CD4-positive, alpha-beta T cell treated with Interleukin-2 at 100 ng/mL for 4 hours (primary cell): ENCODE data around the gene FGF22.
"Not testable (repeated sequence)": the region's sequence is repeated elsewhere in the genome, so short reads cannot be mapped to it uniquely, and the experiment has no call there.

Experiments used
- DNase-seq: peaks from one replicate; pipeline ENCODE4 v3.0.0-alpha.2; 2020; ENCODE audit warnings: low spot score

The FGF22 gene

GRCh38 chr19:622666-623065, 17.0 kb upstream of the FGF22 start:
- DNase-seq, result no peak

GRCh38 chr19:623175-623916, 16.3 kb upstream of the FGF22 start:
- DNase-seq, result no peak

- no peak for DNase-seq
These were observed 15.7 kb upstream of the FGF22 start for GRCh38 chr19:623974-624373.

GRCh38 chr19:624433-625109, 15.1 kb upstream of the FGF22 start:
- DNase-seq, result no peak

- DNase-seq, result no peak
These were observed 14.4 kb upstream of the FGF22 start for GRCh38 chr19:625257-625656.

GRCh38 chr19:626566-626965, 13.1 kb upstream of the FGF22 start:
- DNase-seq, result not testable (repeated sequence)

GRCh38 chr19:628168-628567, 11.5 kb upstream of the FGF22 start:
- DNase-seq, result no peak

GRCh38 chr19:629515-629914, 10.2 kb upstream of the FGF22 start:
- not testable (repeated sequence) for DNase-seq

GRCh38 chr19:629961-630714, 9.5 kb upstream of the FGF22 start:
- no peak for DNase-seq

- no peak for DNase-seq
These were observed 7.1 kb upstream of the FGF22 start for GRCh38 chr19:632579-633067.

- DNase-seq, result peak; percentile 98
These were observed 6.5 kb upstream of the FGF22 start, which contains the start of gene POLRMT for GRCh38 chr19:633068-633785. TSS of gene POLRMT (minus strand) at chr19:633537. CDS start at chr19:633512, 25 bp downstream.

- no peak for DNase-seq
These were observed 5.7 kb upstream of the FGF22 start for GRCh38 chr19:633786-634639.

- no peak for DNase-seq
These were observed 4.6 kb upstream of the FGF22 start for GRCh38 chr19:634975-635652.

- no peak for DNase-seq
These were observed 800 bp upstream of the FGF22 start for GRCh38 chr19:638906-639252.

GRCh38 chr19:640161-640558, 481 bp downstream of the FGF22 start:
- DNase-seq, result no peak

- DNase-seq, result no peak
These were observed 1.0 kb downstream of the FGF22 start for GRCh38 chr19:640606-641189.

- no peak for DNase-seq
These were observed 2.0 kb downstream of the FGF22 start for GRCh38 chr19:641702-642101.

GRCh38 chr19:642767-643727, 3.4 kb downstream of the FGF22 start:
- DNase-seq, result no peak

GRCh38 chr19:643736-644135, 4.1 kb downstream of the FGF22 start:
- no peak for DNase-seq
